Hepatocyte (in vitro differentiated cells): ENCODE results near the gene DAB1.

Experiments used
- EZH2phosphoT487 ChIP-seq: fragments of 200-600 bp; sonication (generic); IDR thresholded peaks from one replicate; pipeline ENCODE4 v1.6.1; 2018; ENCODE audit warnings: antibody characterized with exemption, mild to moderate bottlenecking, low read depth, moderate library complexity; ENCODE audit not compliant: unreplicated experiment, severe bottlenecking
- TF ChIP-seq, protein P1 (sequence below): fragments of 200-600 bp; sonication (generic); IDR thresholded peaks from 2 replicates; pipeline ENCODE4 v1.5.1; 2016; ENCODE audit warnings: antibody characterized with exemption, mild to moderate bottlenecking; ENCODE audit not compliant: poor library complexity

GRCh38 chr1:57345916-57346315 lies 77.9 kb downstream of the DAB1 start:
- TF ChIP-seq, protein P1, sequence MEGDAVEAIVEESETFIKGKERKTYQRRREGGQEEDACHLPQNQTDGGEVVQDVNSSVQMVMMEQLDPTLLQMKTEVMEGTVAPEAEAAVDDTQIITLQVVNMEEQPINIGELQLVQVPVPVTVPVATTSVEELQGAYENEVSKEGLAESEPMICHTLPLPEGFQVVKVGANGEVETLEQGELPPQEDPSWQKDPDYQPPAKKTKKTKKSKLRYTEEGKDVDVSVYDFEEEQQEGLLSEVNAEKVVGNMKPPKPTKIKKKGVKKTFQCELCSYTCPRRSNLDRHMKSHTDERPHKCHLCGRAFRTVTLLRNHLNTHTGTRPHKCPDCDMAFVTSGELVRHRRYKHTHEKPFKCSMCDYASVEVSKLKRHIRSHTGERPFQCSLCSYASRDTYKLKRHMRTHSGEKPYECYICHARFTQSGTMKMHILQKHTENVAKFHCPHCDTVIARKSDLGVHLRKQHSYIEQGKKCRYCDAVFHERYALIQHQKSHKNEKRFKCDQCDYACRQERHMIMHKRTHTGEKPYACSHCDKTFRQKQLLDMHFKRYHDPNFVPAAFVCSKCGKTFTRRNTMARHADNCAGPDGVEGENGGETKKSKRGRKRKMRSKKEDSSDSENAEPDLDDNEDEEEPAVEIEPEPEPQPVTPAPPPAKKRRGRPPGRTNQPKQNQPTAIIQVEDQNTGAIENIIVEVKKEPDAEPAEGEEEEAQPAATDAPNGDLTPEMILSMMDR, result no peak
- TF ChIP-seq EZH2phosphoT487, result no peak
